T-helper 1 cell treated with Interleukin-12 subunit alpha and Interleukin-12 subunit beta and Interleukin-4 antibody, amounts not matched to agents 30 μg/mL and 1 μg/mL, for 36 hours (primary cell): ENCODE data around the gene SCFD2.
"Not testable (repeated sequence)": the region's sequence is repeated elsewhere in the genome, so short reads cannot be mapped to it uniquely, and the experiment has no call there.

Experiments used
- H3K27ac Mint-ChIP-seq: one replicate; pipeline ENCODE4 v1.8.0; 2021; ENCODE audit warnings: mild to moderate bottlenecking, mixed read lengths
- H3K27me3 Mint-ChIP-seq: one replicate; pipeline ENCODE4 v1.8.0; 2021; ENCODE audit warnings: low read depth, mixed read lengths
- H3K36me3 Mint-ChIP-seq: one replicate; pipeline ENCODE4 v1.8.0; 2021; ENCODE audit warnings: low read depth, mixed read lengths
- H3K4me1 Mint-ChIP-seq: one replicate; pipeline ENCODE4 v1.8.0; 2021; ENCODE audit warnings: low read depth, mixed read lengths
- H3K4me3 Mint-ChIP-seq: one replicate; pipeline ENCODE4 v1.8.0; 2021; ENCODE audit warnings: mild to moderate bottlenecking, moderate library complexity, mixed read lengths
- H3K9me3 Mint-ChIP-seq: one replicate; pipeline ENCODE4 v1.8.0; 2021; ENCODE audit warnings: mixed read lengths

The SCFD2 gene

GRCh38 chr4:53000560-53000959 is 365.3 kb downstream of the SCFD2 start:
- H3K27me3 Mint-ChIP-seq = no peaks in the 10 kb centered on the region
- no peaks in the 10 kb centered on the region for H3K36me3 Mint-ChIP-seq
- no peaks in the 10 kb centered on the region for H3K4me1 Mint-ChIP-seq
- no peaks in the 10 kb centered on the region for H3K9me3 Mint-ChIP-seq
- no peak overlapping the region for H3K4me3 Mint-ChIP-seq
- no peak overlapping the region for H3K27ac Mint-ChIP-seq

DNA sequence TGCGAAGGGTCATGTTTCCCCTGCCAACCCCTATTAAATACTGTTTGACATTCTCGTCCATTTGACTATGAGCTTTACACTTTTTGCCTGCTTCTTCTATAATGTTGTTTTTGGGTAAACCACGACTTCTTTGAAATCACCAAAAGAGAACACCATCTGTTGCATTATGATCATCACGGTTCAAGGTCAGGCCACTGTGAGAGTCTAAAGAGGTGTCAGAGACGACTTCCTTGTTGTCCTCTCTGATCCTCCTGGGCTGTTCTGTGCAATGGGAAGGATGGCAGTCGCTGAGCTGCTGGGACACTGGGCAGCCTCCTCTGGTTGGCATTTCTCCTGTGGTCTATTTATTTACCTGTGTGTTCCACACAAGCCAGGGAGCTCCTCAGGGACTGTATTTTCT is 366.2 kb downstream of the SCFD2 start:
- Mint-ChIP-seq H3K4me1 (no peaks in the 10 kb centered on the region), H3K27ac (no peak overlapping the region), H3K4me3 (no peak overlapping the region), H3K9me3 (no peaks in the 10 kb centered on the region), H3K27me3 (no peaks in the 10 kb centered on the region), H3K36me3 (no peaks in the 10 kb centered on the region)

DNA sequence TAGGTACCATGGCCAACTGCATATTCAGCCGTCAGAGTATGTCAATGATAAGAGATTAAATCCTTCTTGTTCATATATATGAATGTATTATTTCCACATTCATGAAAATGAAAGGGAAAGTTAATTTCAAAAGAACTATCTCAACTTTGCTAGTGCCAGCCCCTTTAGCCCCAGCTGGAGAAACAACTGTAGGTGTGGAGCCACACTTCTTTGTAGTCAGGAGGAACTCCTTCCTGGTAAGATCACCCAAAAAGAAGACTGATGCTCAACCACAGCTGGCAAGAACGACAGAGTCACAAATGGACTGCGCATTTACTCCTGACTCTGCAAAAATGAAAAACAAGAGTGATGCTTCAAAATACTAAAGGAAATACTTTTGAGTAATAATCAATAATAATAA is 367.4 kb downstream of the SCFD2 start:
- Mint-ChIP-seq H3K4me1 (no peaks in the 10 kb centered on the region), H3K27ac (no peak overlapping the region), H3K36me3 (no peaks in the 10 kb centered on the region), H3K9me3 (no peaks in the 10 kb centered on the region), H3K27me3 (no peaks in the 10 kb centered on the region), H3K4me3 (no peak overlapping the region)

DNA sequence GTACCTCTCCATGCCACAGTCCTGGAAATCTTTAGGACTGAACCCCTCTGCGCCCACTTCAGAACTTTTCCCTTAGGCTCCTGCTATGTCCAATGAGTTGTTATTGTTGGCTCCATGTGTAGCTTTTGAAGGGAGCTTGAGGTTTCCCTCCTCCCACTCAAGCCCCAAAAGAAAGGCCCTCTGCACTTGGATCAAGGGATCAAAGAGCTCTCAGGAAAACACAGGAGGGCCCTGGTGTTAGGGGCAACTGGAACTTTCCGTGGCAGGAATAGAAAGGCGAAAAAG is 368.8 kb downstream of the SCFD2 start:
- Mint-ChIP-seq H3K4me3 (no peak overlapping the region), H3K4me1 (no peaks in the 10 kb centered on the region), H3K27ac (no peak overlapping the region), H3K9me3 (no peaks in the 10 kb centered on the region), H3K27me3 (no peaks in the 10 kb centered on the region), H3K36me3 (no peaks in the 10 kb centered on the region)

DNA sequence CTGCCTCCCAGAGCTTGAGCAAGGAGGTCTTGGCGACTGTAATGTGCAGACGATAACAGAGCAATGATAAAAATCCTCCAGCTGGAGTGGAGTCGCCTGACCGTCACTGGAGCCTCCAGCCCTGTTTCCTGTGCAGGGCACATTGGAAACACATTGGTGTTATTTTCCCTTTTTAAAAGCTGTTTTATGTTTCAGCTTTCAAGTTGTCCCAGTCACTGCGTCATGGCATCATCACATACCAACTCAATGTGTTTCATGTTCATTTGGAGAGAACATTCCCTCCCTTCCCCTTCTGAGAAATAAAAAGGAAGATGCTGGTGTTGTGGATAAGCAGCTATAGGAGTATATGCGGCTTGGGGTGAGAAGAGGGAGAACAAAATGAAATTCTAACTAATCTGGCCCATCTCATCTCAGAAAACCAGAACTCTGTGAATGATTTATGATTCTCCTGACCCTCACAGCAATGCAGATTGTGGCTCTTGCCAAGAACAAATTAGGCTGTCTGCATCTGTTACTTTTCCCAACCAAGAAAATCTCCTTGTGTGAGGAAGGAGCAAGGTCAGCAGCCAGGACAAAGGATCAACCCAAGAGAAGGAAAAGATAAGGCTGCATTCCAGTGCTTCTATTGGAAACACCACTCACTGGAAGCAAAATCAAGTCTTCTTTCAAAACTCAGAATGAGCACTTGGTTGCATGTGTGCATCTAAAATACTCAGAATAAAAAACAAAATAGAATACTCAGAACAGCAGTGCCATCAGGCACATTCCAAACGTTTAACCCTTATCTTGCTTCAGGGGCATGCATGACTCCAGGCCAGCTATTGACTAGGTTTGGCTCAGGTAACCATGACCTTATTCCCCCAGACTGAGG is 369.4 kb downstream of the SCFD2 start:
- H3K36me3 Mint-ChIP-seq = no peaks in the 10 kb centered on the region
- no peaks in the 10 kb centered on the region for H3K27me3 Mint-ChIP-seq
- no peak overlapping the region for H3K27ac Mint-ChIP-seq
- no peaks in the 10 kb centered on the region for H3K4me1 Mint-ChIP-seq
- H3K9me3 Mint-ChIP-seq = no peaks in the 10 kb centered on the region
- no peak overlapping the region for H3K4me3 Mint-ChIP-seq

GRCh38 chr4:52995360-52996030 is 370.4 kb downstream of the SCFD2 start:
- H3K27ac Mint-ChIP-seq = no peak overlapping the region
- no peaks in the 10 kb centered on the region for H3K36me3 Mint-ChIP-seq
- H3K27me3 Mint-ChIP-seq = no peaks in the 10 kb centered on the region
- no peak overlapping the region for H3K4me3 Mint-ChIP-seq
- no peaks in the 10 kb centered on the region for H3K9me3 Mint-ChIP-seq
- no peaks in the 10 kb centered on the region for H3K4me1 Mint-ChIP-seq

DNA sequence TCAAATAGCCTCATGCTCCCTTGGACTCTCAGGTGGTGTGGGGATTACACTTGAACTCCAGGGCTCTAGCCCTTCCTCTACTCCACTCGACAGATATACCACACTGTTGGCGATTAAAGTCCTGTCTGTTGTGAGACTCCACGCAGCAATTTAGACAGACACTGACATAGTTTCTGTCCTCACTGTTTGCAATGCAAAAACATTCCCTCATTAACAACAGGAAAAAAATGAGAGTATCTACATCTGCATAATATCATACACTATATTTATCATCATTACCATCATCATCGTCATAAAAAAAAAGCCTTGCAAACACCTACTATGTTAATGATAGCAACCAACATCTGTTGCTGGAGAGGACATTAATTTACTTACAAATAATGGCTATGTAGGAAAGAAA is 371.3 kb downstream of the SCFD2 start:
- H3K4me1 Mint-ChIP-seq = no peaks in the 10 kb centered on the region
- no peak overlapping the region for H3K27ac Mint-ChIP-seq
- no peaks in the 10 kb centered on the region for H3K27me3 Mint-ChIP-seq
- no peaks in the 10 kb centered on the region for H3K36me3 Mint-ChIP-seq
- H3K4me3 Mint-ChIP-seq = no peak overlapping the region
- no peaks in the 10 kb centered on the region for H3K9me3 Mint-ChIP-seq

DNA sequence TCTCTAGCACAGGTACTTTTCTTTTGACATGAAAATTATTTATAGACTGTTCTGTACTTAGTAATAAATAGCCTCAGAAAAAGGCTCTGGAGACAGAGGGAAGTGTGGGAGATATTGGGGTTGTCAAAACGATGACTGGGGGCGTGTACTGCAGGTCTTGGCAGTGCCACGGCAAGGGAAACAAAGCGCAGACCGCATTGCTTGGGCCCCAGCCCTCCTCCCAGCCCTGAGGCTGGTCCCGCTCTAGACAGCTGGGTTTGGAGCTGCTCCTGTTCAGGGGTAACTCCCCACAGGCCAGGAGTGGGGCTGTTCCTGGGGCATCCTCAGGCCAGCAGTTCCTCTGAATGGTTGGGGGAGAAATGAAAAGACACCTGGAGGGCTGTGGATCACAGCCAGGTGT is 372.1 kb downstream of the SCFD2 start:
- no peak overlapping the region for H3K27ac Mint-ChIP-seq

GRCh38 chr4:52992551-52992950 is 373.3 kb downstream of the SCFD2 start:
- H3K27me3 Mint-ChIP-seq, H3K36me3 Mint-ChIP-seq, H3K4me1 Mint-ChIP-seq, H3K4me3 Mint-ChIP-seq, H3K27ac Mint-ChIP-seq, H3K9me3 Mint-ChIP-seq: not testable (repeated sequence)

More for the DNA sequence above, 372.1 kb downstream of the SCFD2 start:
- H3K4me1 Mint-ChIP-seq = no peaks in the 10 kb centered on the region
- H3K9me3 Mint-ChIP-seq = no peaks in the 10 kb centered on the region
- H3K27me3 Mint-ChIP-seq = no peaks in the 10 kb centered on the region
- H3K4me3 Mint-ChIP-seq = no peak overlapping the region
- H3K36me3 Mint-ChIP-seq = no peaks in the 10 kb centered on the region

- H3K4me1 Mint-ChIP-seq = no peaks in the 10 kb centered on the region
- no peak overlapping the region for H3K27ac Mint-ChIP-seq
- no peaks in the 10 kb centered on the region for H3K27me3 Mint-ChIP-seq
- no peaks in the 10 kb centered on the region for H3K36me3 Mint-ChIP-seq
- no peaks in the 10 kb centered on the region for H3K9me3 Mint-ChIP-seq
- no peak overlapping the region for H3K4me3 Mint-ChIP-seq
Observed at GRCh38 chr4:52991472-52991871, 374.4 kb downstream of the SCFD2 start.

- Mint-ChIP-seq H3K36me3 (no peaks in the 10 kb centered on the region), H3K4me1 (no peaks in the 10 kb centered on the region), H3K27ac (no peak overlapping the region), H3K4me3 (no peak overlapping the region), H3K9me3 (no peaks in the 10 kb centered on the region), H3K27me3 (no peaks in the 10 kb centered on the region)
Observed at GRCh38 chr4:52990706-52991105, 375.2 kb downstream of the SCFD2 start.

- H3K36me3 Mint-ChIP-seq = no peaks in the 10 kb centered on the region
- no peak overlapping the region for H3K27ac Mint-ChIP-seq
- no peaks in the 10 kb centered on the region for H3K4me1 Mint-ChIP-seq
- no peak overlapping the region for H3K4me3 Mint-ChIP-seq
- no peaks in the 10 kb centered on the region for H3K9me3 Mint-ChIP-seq
- no peaks in the 10 kb centered on the region for H3K27me3 Mint-ChIP-seq
Observed at GRCh38 chr4:52989865-52990264, 376.0 kb downstream of the SCFD2 start.

DNA sequence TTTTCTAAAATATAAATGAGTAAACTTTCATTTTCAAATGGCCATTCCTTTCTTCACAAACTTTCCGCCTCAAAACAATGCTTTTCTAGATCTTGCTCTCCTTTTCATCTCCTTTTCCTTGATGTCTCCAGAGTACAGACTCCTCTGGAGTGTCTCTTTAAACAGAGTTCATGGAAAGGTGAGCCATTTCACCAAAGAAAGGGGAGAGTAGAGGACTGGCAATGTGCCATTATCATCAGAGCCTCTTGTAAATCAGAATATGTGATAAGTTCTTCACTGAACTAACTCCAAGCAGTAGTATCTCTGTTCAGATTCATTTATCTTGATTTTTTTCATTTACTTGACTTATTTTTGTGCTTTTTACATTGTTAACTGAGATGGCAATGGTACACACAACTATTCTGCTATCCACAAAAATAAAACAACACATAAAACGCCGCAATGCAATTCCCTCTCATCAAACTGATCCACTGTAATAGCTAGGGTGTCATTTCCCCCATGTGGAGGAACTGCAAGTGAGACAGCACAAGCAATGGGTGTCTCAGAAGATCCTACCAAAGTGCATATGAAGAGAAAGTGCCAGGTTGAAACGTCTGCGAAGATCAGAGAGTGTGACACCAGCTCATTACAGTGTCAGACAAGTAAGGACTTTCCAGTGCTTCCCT is 378.3 kb downstream of the SCFD2 start:
- H3K4me3 Mint-ChIP-seq = no peak overlapping the region
- H3K27me3 Mint-ChIP-seq = no peaks in the 10 kb centered on the region
- H3K27ac Mint-ChIP-seq = no peak overlapping the region
- H3K9me3 Mint-ChIP-seq = no peaks in the 10 kb centered on the region
- H3K36me3 Mint-ChIP-seq = no peaks in the 10 kb centered on the region
- H3K4me1 Mint-ChIP-seq = peaks cover 3% of the 10 kb centered on the region

DNA sequence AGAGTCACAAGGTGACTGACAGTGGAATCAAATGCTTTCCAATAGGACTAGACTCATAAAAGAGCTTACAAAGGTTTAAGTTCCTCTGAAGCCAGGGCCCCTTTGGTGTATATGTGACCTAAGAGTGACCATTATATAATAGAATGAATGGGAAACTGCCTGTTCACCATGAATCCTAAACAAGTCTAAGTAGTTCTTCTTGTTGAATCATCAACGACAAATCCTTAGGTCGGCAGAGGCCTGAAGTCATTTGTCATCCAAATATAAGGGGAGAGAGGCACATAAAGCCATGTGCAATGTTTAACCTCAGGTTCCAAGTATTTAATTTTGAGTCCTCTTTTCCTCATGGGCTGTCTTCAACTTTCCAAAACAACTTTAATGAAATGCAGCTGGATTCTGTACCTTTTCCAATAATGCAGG is 381.4 kb downstream of the SCFD2 start:
- no peaks in the 10 kb centered on the region for H3K27me3 Mint-ChIP-seq
- no peak overlapping the region for H3K4me3 Mint-ChIP-seq
- peaks cover 3% of the 10 kb centered on the region for H3K4me1 Mint-ChIP-seq
- H3K36me3 Mint-ChIP-seq = no peaks in the 10 kb centered on the region
- H3K9me3 Mint-ChIP-seq = no peaks in the 10 kb centered on the region
- H3K27ac Mint-ChIP-seq = no peak overlapping the region
